Mucosa of rectum (tissue), 2 donors: ENCODE results near the gene DIDO1.
"Not testable (repeated sequence)": the region's sequence is repeated elsewhere in the genome, so short reads cannot be mapped to it uniquely, and the experiment has no call there.

ENCODE experiments used
- H3K27ac ChIP-seq, 2 donors: one replicate each; pipeline ENCODE4 v1.7.0; 2013; ENCODE audit warnings: inconsistent platforms in 2 of 2, low read depth in 2 of 2, low read length in 2 of 2
- H3K27me3 ChIP-seq, 2 donors: one replicate each; pipeline ENCODE4 v1.7.0; 2013; ENCODE audit warnings: low read length in 2 of 2; ENCODE audit not compliant: control insufficient read depth in 2 of 2, insufficient read depth in 2 of 2
- H3K36me3 ChIP-seq, 2 donors: one replicate each; pipeline ENCODE4 v1.7.0; 2013; ENCODE audit warnings: low read length in 2 of 2; ENCODE audit not compliant: control insufficient read depth in 2 of 2, insufficient read depth in 2 of 2
- H3K4me1 ChIP-seq, 2 donors: one replicate each; pipeline ENCODE4 v1.7.0; 2013; ENCODE audit warnings: low read length in 2 of 2, mild to moderate bottlenecking in 1 of 2; ENCODE audit not compliant: control insufficient read depth in 2 of 2, insufficient read depth in 2 of 2
- H3K4me3 ChIP-seq, 2 donors: one replicate each; pipeline ENCODE4 v1.7.0; 2013; ENCODE audit warnings: low read length in 2 of 2
- H3K9ac ChIP-seq, 2 donors: one replicate each; pipeline ENCODE4 v1.7.0; 2013; ENCODE audit warnings: low read length in 2 of 2, low read depth in 1 of 2, mild to moderate bottlenecking in 1 of 2
- H3K9me3 ChIP-seq, 2 donors: one replicate each; pipeline ENCODE4 v1.7.0; 2013; ENCODE audit warnings: low read length in 2 of 2; ENCODE audit not compliant: control insufficient read depth in 2 of 2
- donor health status: healthy.
- donor health status: Normal muscosa, but diverticular disease.

DIDO1 gene

GRCh38 chr20:62854121-62854520 lies 72.2 kb downstream of the DIDO1 start:
- Histone ChIP-seq H3K27me3 (no peaks in the 10 kb centered on the region), H3K27ac (no peak overlapping the region), H3K9ac (no peak overlapping the region), H3K4me1 (no peaks in the 10 kb centered on the region), H3K4me3 (no peak overlapping the region), H3K9me3 (no peaks in the 10 kb centered on the region), H3K36me3 (peaks cover 13 to 16% of the 10 kb centered on the region in 2 donors)

- H3K27me3 ChIP-seq, H3K4me3 ChIP-seq, H3K4me1 ChIP-seq, H3K9ac ChIP-seq, H3K27ac ChIP-seq, H3K9me3 ChIP-seq: not testable (repeated sequence)
- peaks cover 13 to 16% of the 10 kb centered on the region in 2 donors for H3K36me3 ChIP-seq
Measured at GRCh38 chr20:62853304-62853703, 73.0 kb downstream of the DIDO1 start.

GRCh38 chr20:62852841-62853240 lies 73.5 kb downstream of the DIDO1 start:
- no peaks in the 10 kb centered on the region for H3K9me3 ChIP-seq
- H3K27me3 ChIP-seq, result no peaks in the 10 kb centered on the region
- no peak overlapping the region for H3K27ac ChIP-seq
- no peak overlapping the region for H3K9ac ChIP-seq
- H3K36me3 ChIP-seq, result peaks cover 13 to 16% of the 10 kb centered on the region in 2 donors
- H3K4me3 ChIP-seq, result no peak overlapping the region
- H3K4me1 ChIP-seq, result no peaks in the 10 kb centered on the region

GRCh38 chr20:62852196-62852595 lies 74.1 kb downstream of the DIDO1 start:
- no peaks in the 10 kb centered on the region for H3K27me3 ChIP-seq
- H3K4me3 ChIP-seq, result no peak overlapping the region
- H3K36me3 ChIP-seq, result peaks cover 13% of the 10 kb centered on the region in 2 donors
- H3K27ac ChIP-seq, result no peak overlapping the region
- H3K9me3 ChIP-seq, result no peaks in the 10 kb centered on the region
- no peak overlapping the region for H3K9ac ChIP-seq
- H3K4me1 ChIP-seq, result peaks cover 0 to 3% of the 10 kb centered on the region in 2 donors

GRCh38 chr20:62850333-62850974 lies 75.9 kb downstream of the DIDO1 start:
- no peaks in the 10 kb centered on the region for H3K9me3 ChIP-seq
- H3K4me1 ChIP-seq, result peaks cover 2 to 3% of the 10 kb centered on the region in 2 donors
- no peak overlapping the region for H3K27ac ChIP-seq
- no peak overlapping the region for H3K4me3 ChIP-seq
- no peaks in the 10 kb centered on the region for H3K27me3 ChIP-seq
- H3K9ac ChIP-seq, result no peak overlapping the region
- peaks cover 8 to 9% of the 10 kb centered on the region in 2 donors for H3K36me3 ChIP-seq

- Histone ChIP-seq H3K27me3 (no peaks in the 10 kb centered on the region), H3K36me3 (peaks cover 8 to 9% of the 10 kb centered on the region in 2 donors), H3K9me3 (no peaks in the 10 kb centered on the region), H3K27ac (no peak overlapping the region), H3K9ac (no peak overlapping the region), H3K4me3 (no peak overlapping the region), H3K4me1 (peaks cover 2 to 3% of the 10 kb centered on the region in 2 donors)
Measured at GRCh38 chr20:62849431-62849830, 76.9 kb downstream of the DIDO1 start.

GRCh38 chr20:62848917-62849316 lies 77.4 kb downstream of the DIDO1 start:
- not testable (repeated sequence) for H3K4me1 ChIP-seq, H3K4me3 ChIP-seq, H3K27ac ChIP-seq, H3K27me3 ChIP-seq, H3K36me3 ChIP-seq, H3K9me3 ChIP-seq, H3K9ac ChIP-seq

- Histone ChIP-seq H3K36me3 (no peaks in the 10 kb centered on the region), H3K27ac (no peak overlapping the region), H3K27me3 (no peaks in the 10 kb centered on the region), H3K4me1 (peaks cover 2 to 3% of the 10 kb centered on the region in 2 donors), H3K4me3 (no peak overlapping the region), H3K9me3 (no peaks in the 10 kb centered on the region), H3K9ac (no peak overlapping the region)
Measured at GRCh38 chr20:62846166-62846890, 80.0 kb downstream of the DIDO1 start.

- Histone ChIP-seq H3K9ac (no peak overlapping the region), H3K4me1 (peaks cover 2 to 10% of the 10 kb centered on the region in 2 donors), H3K9me3 (no peaks in the 10 kb centered on the region), H3K4me3 (no peak overlapping the region), H3K36me3 (no peaks in the 10 kb centered on the region), H3K27me3 (no peaks in the 10 kb centered on the region), H3K27ac (no peak overlapping the region)
Measured at GRCh38 chr20:62845416-62846160, 80.7 kb downstream of the DIDO1 start.

GRCh38 chr20:62844182-62844581 lies 82.1 kb downstream of the DIDO1 start:
- H3K27ac ChIP-seq, result no peak overlapping the region
- no peak overlapping the region for H3K4me3 ChIP-seq
- H3K9me3 ChIP-seq, result no peaks in the 10 kb centered on the region
- no peaks in the 10 kb centered on the region for H3K36me3 ChIP-seq
- H3K4me1 ChIP-seq, result peaks cover 2 to 14% of the 10 kb centered on the region in 2 donors
- H3K9ac ChIP-seq, result no peak overlapping the region
- no peaks in the 10 kb centered on the region for H3K27me3 ChIP-seq
